Osteoblast (primary cell): ENCODE data around the gene POU2F3. TPM values are rescaled to one million over a fixed set of nuclear protein-coding genes. Genes with fewer than 3 reads are reported as not detected.

Experiments
- DNase-seq: peaks from one replicate; pipeline ENCODE4 v3.0.0; 2011; ENCODE audit warnings: low spot score, mixed read lengths; ENCODE audit not compliant: insufficient read length; ENCODE audit errors: missing footprints
- H2AFZ ChIP-seq: 2 replicates; pipeline ENCODE4 v1.6.0; 2011; ENCODE audit warnings: mild to moderate bottlenecking, low read length
- H3K27ac ChIP-seq: 2 replicates; pipeline ENCODE4 v1.5.1; 2011; ENCODE audit warnings: mild to moderate bottlenecking, low read depth, low read length, moderate library complexity
- H3K27me3 ChIP-seq: 2 replicates; pipeline ENCODE4 v1.6.0; 2012; ENCODE audit warnings: mild to moderate bottlenecking, control low read depth, inconsistent platforms, low read length, moderate library complexity; ENCODE audit not compliant: insufficient read depth
- H3K36me3 ChIP-seq: 2 replicates; pipeline ENCODE4 v1.5.1; 2011; ENCODE audit warnings: mild to moderate bottlenecking, low read length, control low read depth, moderate library complexity; ENCODE audit not compliant: insufficient read depth
- H3K4me1 ChIP-seq: 2 replicates; pipeline ENCODE4 v1.5.1; 2011; ENCODE audit warnings: mild to moderate bottlenecking, low read length, control low read depth, moderate library complexity; ENCODE audit not compliant: insufficient read depth
- H3K4me2 ChIP-seq: 2 replicates; pipeline ENCODE4 v1.6.0; 2011; ENCODE audit warnings: mild to moderate bottlenecking, low read length; ENCODE audit not compliant: insufficient read depth
- H3K4me3 ChIP-seq: fragments of 200-600 bp; sonication (generic); 3 replicates; pipeline ENCODE4 v1.5.1; 2012; ENCODE audit warnings: mild to moderate bottlenecking, low read length, inconsistent platforms; ENCODE audit not compliant: insufficient read depth
- H3K79me2 ChIP-seq: 2 replicates; pipeline ENCODE4 v1.6.0; 2012; ENCODE audit warnings: mild to moderate bottlenecking, low read length, control low read depth, inconsistent platforms; ENCODE audit not compliant: insufficient read depth
- H3K9me3 ChIP-seq: 2 replicates; pipeline ENCODE4 v1.5.1; 2011; ENCODE audit warnings: low read depth, low read length, control low read depth
- H4K20me1 ChIP-seq: 2 replicates; pipeline ENCODE4 v1.6.0; 2012; ENCODE audit warnings: mild to moderate bottlenecking, low read length, control low read depth; ENCODE audit not compliant: insufficient read depth
- total RNA-seq: library from RNA; depleted of rRNA; stranded (reverse); fragments of >200 nt; gene quantifications from 2 replicates; pipeline ENCODE4 v1.2.3, GENCODE V29; 2012
- TF ChIP-seq, protein P1 (sequence below): IDR thresholded peaks from 2 replicates; pipeline ENCODE4 v1.5.1; 2011; ENCODE audit warnings: mild to moderate bottlenecking, low read depth, low read length, moderate library complexity; ENCODE audit errors: extremely low read depth

POU2F3 gene
- total RNA-seq, 1 donor: under 0.01 TPM

DNA sequence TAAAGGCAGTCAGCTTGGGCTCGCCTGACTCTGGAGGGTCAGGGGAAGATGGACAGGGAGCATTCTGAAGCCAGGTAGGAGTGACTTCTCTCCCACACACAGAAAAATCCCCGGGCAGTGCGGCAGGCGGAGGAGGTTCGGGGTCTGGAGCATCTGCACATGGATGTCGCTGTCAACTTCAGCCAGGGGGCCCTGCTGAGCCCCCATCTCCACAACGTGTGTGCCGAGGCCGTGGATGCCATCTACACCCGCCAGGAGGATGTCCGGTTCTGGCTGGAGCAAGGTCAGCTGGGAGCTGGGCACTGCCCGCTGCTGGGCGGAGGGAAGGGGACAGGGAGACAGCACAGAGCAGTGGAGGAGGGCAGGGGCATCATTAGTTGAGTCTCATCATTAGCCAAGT is 13.2 kb upstream of the POU2F3 start:
- Histone ChIP-seq H2AFZ (no peak overlapping the region), H3K27ac (no peak overlapping the region), H3K4me1 (no peaks in the 10 kb centered on the region), H3K36me3 (no peaks in the 10 kb centered on the region), H4K20me1 (peaks cover 9% of the 10 kb centered on the region), H3K79me2 (no peaks in the 10 kb centered on the region), H3K27me3 (peaks cover 2% of the 10 kb centered on the region), H3K9me3 (no peaks in the 10 kb centered on the region), H3K4me2 (no peak overlapping the region), H3K4me3 (no peak overlapping the region)
- no peak for DNase-seq
- TF ChIP-seq, protein P1, sequence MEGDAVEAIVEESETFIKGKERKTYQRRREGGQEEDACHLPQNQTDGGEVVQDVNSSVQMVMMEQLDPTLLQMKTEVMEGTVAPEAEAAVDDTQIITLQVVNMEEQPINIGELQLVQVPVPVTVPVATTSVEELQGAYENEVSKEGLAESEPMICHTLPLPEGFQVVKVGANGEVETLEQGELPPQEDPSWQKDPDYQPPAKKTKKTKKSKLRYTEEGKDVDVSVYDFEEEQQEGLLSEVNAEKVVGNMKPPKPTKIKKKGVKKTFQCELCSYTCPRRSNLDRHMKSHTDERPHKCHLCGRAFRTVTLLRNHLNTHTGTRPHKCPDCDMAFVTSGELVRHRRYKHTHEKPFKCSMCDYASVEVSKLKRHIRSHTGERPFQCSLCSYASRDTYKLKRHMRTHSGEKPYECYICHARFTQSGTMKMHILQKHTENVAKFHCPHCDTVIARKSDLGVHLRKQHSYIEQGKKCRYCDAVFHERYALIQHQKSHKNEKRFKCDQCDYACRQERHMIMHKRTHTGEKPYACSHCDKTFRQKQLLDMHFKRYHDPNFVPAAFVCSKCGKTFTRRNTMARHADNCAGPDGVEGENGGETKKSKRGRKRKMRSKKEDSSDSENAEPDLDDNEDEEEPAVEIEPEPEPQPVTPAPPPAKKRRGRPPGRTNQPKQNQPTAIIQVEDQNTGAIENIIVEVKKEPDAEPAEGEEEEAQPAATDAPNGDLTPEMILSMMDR: no peak

DNA sequence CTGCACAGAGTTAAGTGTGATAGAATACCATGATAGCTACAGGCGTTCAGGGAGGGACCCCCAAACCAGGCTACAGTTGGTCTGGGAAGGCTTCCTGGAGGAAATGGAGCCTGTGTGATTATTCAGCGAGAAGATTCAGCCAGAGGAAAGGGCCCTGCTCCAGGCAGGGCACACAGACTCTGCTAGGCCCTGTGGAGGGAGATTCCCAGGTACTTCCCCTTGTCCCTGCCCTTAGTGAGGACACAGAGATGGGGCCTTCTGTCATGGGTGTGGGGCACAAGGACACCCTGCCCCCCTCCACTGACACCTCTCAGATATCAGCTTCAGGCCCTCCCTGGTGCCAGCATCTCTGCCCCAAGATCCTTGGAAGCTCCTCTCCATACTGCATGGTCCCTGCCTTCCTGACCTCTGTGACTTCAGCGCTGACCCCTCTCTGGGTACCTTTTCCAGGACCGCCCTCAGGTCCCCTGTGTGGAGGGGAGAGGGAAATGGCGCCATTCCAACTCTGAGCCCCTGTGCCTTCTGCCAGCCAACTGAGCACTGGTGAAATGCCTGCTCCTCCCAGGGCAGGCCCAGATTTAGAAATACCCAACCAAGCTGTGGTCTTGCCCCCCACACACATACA is 12.6 kb upstream of the POU2F3 start:
- no peaks in the 10 kb centered on the region for H3K9me3 ChIP-seq
- no peak overlapping the region for H3K4me2 ChIP-seq
- H3K79me2 ChIP-seq: no peaks in the 10 kb centered on the region
- no peak for DNase-seq
- H3K4me3 ChIP-seq: no peak overlapping the region
- no peaks in the 10 kb centered on the region for H3K36me3 ChIP-seq
- H2AFZ ChIP-seq: no peak overlapping the region
- no peak overlapping the region for H3K27ac ChIP-seq
- TF ChIP-seq, protein P1: no peak
- H4K20me1 ChIP-seq: peaks cover 9% of the 10 kb centered on the region
- no peaks in the 10 kb centered on the region for H3K4me1 ChIP-seq
- peaks cover 8% of the 10 kb centered on the region for H3K27me3 ChIP-seq

DNA sequence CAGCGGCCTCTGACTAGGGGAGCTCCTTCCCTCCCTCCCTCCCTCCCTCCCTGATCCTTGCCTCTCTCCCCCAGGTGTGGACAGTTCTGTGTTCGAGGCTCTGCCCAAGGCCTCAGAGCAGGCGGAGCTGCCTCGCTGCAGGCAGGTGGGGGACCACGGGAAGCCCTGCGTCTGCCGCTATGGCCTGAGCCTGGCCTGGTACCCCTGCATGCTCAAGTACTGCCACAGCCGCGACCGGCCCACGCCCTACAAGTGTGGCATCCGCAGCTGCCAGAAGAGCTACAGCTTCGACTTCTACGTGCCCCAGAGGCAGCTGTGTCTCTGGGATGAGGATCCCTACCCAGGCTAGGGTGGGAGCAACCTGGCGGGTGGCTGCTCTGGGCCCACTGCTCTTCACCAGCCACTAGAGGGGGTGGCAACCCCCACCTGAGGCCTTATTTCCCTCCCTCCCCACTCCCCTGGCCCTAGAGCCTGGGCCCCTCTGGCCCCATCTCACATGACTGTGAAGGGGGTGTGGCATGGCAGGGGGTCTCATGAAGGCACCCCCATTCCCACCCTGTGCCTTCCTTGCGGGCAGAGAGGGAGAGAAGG is 11.1 kb upstream of the POU2F3 start:
- no peaks in the 10 kb centered on the region for H3K4me1 ChIP-seq
- peaks cover 6% of the 10 kb centered on the region for H4K20me1 ChIP-seq
- H3K4me3 ChIP-seq: no peak overlapping the region
- no peaks in the 10 kb centered on the region for H3K79me2 ChIP-seq
- H3K9me3 ChIP-seq: peaks cover 6% of the 10 kb centered on the region
- no peak overlapping the region for H2AFZ ChIP-seq
- TF ChIP-seq, protein P1: no peak
- DNase-seq: no peak
- no peak overlapping the region for H3K27ac ChIP-seq
- no peaks in the 10 kb centered on the region for H3K36me3 ChIP-seq
- peaks cover 23% of the 10 kb centered on the region for H3K27me3 ChIP-seq
- H3K4me2 ChIP-seq: no peak overlapping the region
